HG03342 (cell line): ENCODE results near the gene AGBL2.
A peak's percentile ranks its signal among the peaks of the same experiment; 100 is the strongest.
"Not testable (repeated sequence)": the region's sequence is repeated elsewhere in the genome, so short reads cannot be mapped to it uniquely, and the experiment has no call there.

Source experiments
- ATAC-seq: cut with Tn5 transposase; IDR thresholded peaks from one replicate; pipeline ENCODE4 v1.9.1; 2021; ENCODE audit warnings: mild to moderate bottlenecking, moderate library complexity; ENCODE audit not compliant: unreplicated experiment

Gene AGBL2

GRCh38 chr11:47691979-47692378, 23.2 kb downstream of the AGBL2 start:
- no peak for ATAC-seq

GRCh38 chr11:47689480-47689879, 25.7 kb downstream of the AGBL2 start:
- ATAC-seq = no peak

DNA sequence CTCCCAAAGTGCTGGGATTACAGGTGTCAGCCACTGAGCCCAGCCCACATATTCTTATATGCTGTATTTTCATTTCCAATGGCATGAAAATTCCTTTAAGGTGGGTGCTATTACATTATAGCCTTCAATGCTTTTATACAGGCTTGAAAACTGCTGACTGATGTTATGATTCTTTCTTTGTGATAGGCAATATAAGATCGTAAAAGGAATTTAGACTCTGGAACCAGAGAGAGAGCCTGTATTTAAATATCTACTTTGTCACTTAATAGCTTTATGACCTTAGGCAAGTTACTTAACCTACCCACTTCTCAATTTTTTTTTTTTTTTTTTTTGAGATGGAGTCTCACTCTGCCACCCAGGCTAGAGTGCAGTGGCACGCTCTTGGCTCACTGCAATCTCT, 26.2 kb downstream of the AGBL2 start:
- no peak for ATAC-seq

DNA sequence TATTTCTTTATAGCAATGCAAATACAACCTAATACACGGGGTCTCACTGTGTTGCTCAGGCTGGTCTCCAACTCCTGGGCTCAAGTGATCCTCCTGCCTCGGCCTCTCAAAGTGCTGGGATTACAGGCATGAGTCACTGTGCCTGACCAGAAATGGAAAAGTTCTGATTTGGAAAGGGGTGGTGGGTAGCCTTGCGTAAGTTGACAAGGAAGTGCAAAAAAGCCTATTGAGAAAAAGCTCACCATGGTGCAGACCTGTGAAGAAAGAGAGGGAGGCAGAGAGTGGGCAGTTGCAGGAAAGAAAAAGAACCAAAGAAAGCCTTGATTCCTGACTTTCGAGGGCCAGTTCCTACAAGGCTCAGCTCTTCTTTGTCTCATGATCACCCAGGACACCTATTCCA, 27.1 kb downstream of the AGBL2 start:
- no peak for ATAC-seq

DNA sequence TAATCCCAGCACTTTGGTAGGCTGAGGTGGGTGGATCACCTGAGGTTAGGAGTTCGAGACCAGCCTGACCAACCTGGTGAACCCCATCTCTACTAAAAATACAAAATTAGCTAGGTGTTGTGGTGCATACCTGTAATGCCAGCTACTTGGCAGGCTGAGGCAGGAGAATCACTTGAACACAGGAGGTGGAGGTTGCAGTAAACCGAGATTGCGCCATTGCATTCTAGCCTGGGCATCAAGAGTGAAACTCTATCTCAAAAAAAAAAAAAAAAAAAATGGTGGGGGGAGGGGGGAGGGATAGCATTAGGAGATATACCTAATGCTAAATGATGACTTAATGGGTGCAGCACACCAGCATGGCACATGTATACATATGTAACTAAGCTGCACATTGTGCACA, 28.5 kb downstream of the AGBL2 start:
- ATAC-seq = not testable (repeated sequence)

- no peak for ATAC-seq
Measured at GRCh38 chr11:47686151-47686550, 29.0 kb downstream of the AGBL2 start.

DNA sequence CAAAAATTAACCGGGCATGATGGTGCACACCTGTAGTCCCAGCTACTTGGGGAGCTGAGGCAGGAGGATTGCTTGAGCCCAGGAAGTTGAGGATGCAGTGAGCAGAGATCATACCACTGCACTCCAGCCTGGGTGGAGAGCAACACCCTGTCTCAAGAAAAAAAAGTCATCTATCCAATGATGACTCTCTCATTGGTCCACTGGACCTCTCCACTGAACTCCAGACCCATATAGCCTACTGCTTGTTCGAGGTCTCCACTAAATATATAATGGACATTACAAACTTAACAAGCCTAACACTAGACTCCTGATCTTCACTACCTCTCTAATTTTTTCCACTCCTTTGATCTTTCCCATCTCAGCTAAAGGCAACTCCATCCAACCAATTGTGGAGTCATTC, 39.3 kb downstream of the AGBL2 start:
- no peak for ATAC-seq

GRCh38 chr11:47672283-47672730, 42.9 kb downstream of the AGBL2 start:
- ATAC-seq = no peak

GRCh38 chr11:47669856-47670255, 45.3 kb downstream of the AGBL2 start:
- ATAC-seq = no peak

GRCh38 chr11:47668665-47669064, 46.5 kb downstream of the AGBL2 start:
- ATAC-seq = no peak

GRCh38 chr11:47667555-47667954, 47.6 kb downstream of the AGBL2 start:
- ATAC-seq = no peak

DNA sequence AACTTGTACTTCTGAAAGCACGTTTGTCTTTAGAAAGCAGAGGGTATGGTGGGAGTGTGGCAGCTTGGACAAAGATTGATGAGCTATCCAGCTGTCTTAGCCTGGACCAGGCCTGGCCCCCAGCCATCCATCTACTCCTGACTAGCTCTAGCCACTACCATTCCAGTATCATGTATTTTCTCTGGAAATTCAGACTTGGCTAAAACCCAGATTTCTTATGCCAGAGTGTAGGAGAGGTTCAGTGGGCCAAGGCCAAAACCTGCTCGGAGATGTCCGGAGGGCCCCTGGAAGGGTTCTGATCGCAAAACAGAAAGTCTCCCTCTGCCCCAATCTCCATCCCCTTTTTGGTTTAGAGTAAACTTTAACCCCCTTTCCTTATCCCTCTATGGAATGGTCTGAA, 48.0 kb downstream of the AGBL2 start:
- ATAC-seq = no peak

DNA sequence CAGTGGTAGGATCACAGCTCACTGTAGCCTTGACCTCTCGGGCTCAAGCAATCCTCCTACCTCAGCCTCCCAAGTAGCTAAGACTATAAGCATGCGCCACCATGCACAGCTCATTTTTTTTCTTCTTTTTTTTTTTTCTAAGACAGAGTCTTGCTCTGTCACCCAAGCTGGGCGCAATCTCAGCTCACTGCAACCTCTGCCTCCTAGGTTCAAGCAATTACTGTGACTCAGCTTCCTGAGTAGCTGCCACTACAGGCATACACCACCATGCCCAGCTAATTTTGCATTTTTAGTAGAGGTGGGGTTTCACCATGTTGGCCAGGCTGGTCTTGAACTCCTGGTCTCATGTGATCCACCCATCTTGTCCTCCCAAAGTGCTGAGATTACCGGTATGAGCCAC, 50.2 kb downstream of the AGBL2 start:
- not testable (repeated sequence) for ATAC-seq

DNA sequence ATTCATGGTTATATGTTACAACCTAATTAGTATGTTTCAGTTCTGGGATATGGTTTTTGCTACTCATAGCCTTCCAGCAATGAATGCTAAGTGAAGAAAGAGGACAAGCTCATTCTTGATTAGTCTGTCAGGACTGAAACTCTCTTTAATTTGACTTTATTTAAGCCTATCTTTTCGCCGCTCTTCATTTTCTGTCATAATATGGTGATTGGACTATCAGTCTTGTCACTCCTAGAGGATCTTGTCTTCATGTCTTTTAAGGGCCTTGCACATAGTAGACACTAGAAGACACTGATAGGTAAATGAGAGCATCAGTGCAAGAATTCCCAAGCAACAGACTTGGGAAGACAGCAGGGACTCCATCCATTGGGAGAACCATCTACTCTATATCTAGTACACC, 53.9 kb downstream of the AGBL2 start:
- ATAC-seq = no peak

GRCh38 chr11:47659276-47659675, 55.9 kb downstream of the AGBL2 start:
- no peak for ATAC-seq

GRCh38 chr11:47656260-47656885, 58.8 kb downstream of the AGBL2 start:
- no peak for ATAC-seq

- ATAC-seq = no peak
Measured at GRCh38 chr11:47651818-47652469, 63.2 kb downstream of the AGBL2 start.

- ATAC-seq = no peak
Measured at GRCh38 chr11:47649276-47649675, 65.9 kb downstream of the AGBL2 start.

GRCh38 chr11:47646019-47646418, 69.2 kb downstream of the AGBL2 start:
- ATAC-seq = no peak

DNA sequence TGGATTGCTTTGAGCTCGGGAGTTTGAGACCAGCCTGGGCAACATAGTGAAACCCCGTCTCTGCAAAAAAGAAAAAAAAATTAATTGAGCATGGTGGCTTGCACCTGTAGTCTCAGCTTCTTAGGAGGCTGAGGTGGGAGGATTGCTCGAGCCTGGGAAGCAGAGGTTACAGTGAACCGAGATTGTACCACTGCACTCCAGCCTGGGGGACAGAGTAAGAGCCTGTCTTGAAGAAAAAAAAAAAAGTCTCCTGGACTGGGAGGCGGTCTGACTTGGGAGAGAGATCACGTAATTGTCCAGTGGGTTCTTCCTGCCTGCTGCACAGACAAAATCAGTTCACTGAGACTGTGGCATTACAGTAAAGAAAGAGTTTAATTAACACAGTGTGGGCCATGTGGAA, 69.7 kb downstream of the AGBL2 start:
- ATAC-seq = no peak

DNA sequence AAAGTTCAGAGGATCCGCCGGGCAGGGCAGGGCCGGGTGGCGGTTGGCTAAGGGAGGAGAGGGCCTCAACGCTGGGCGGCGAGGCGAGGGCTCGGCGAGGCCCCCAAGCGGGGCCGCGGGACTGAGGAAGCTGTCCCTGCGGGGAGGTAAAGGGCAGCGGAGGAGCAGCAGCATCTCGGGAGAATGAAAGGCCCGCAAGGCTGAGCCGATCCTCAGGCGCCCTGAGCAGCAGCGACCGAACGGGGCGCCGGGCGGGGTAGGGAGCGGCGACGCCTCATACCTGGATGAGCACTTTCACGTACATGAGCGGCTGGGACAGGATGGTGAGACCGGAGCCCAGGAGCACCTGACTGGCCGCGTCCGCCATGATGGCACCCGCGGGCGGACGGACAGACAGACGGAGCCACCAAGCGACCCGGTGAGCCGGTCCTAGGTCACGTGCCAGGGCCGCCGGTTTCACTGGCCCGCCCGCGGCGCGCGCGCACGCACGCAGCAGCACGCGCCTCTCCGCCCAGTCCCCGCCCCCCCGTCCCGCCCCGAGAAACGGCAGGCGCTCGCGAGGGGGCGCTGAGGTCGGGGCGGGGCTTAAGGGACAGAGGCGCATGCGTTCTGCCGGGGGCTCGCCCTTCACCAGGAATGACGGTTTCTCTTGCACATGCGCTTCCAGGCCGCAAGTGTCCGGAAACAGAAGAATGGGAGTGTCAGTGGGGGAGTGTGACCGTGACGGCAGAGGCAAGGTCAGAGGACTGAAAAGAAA, 72.9 kb downstream of the AGBL2 start, which contains the start of gene MTCH2:
TSS of gene MTCH2 (minus strand) at position 461 of the 757 bp plus-strand sequence. CDS start at position 367, 94 bp downstream.
- peak; percentile 89 for ATAC-seq

GRCh38 chr11:47641600-47642098, 73.5 kb downstream of the AGBL2 start:
- ATAC-seq = no peak
